IMR-90 (cell line): ENCODE data around the gene CELA2B. TPM values are rescaled to one million over a fixed set of nuclear protein-coding genes. Genes with fewer than 3 reads are reported as not detected.

Experiments
- ATAC-seq: fragments of 200-7000 bp; cut with Tn5 transposase; 2 replicates; pipeline ENCODE4 v1.9.1; 2020; ENCODE audit warnings: low read depth, mild to moderate bottlenecking, moderate library complexity
- BruUV-seq: library from RNA; stranded (reverse); fragments of 400-500 nt; replicated peaks from 2 replicates; lab custom pipeline; 2021; lab: Mats Ljungman, UMichigan
- CTCF ChIA-PET: fragments of 300-600 bp; formaldehyde crosslinking; extraction: SDS; loops from one replicate; lab custom pipeline; 2021; ENCODE audit warnings: antibody characterized with exemption; lab: Yijun Ruan, JAX
- POLR2A ChIA-PET: fragments of 300-600 bp; sonication (Branson Sonifier 250); formaldehyde crosslinking; loops from one replicate; lab custom pipeline; 2022; ENCODE audit warnings: antibody characterized with exemption; ENCODE audit not compliant: unreplicated experiment; lab: Charles Lee
- DNase-seq: peaks from one replicate; pipeline ENCODE4 v3.0.0; 2013
- H2AFZ ChIP-seq: replicated peaks from 2 replicates; pipeline ENCODE3; 2013; ENCODE audit warnings: low read length, mild to moderate bottlenecking; ENCODE audit not compliant: poor library complexity
- H2AK5ac ChIP-seq: 2 replicates; pipeline ENCODE4 v1.6.1; 2013; ENCODE audit warnings: low read depth, low read length, inconsistent platforms
- H2AK9ac ChIP-seq: replicated peaks from 2 replicates; pipeline ENCODE3; 2013; ENCODE audit warnings: mild to moderate bottlenecking, low read depth, low read length, moderate library complexity; ENCODE audit not compliant: poor library complexity
- H2BK120ac ChIP-seq: 2 replicates; pipeline ENCODE4 v1.6.1; 2013; ENCODE audit warnings: low read depth, low read length, inconsistent platforms
- H2BK15ac ChIP-seq: 3 replicates; pipeline ENCODE4 v1.6.1; 2013; ENCODE audit warnings: low read depth, low read length, inconsistent platforms
- H2BK20ac ChIP-seq: 2 replicates; pipeline ENCODE4 v1.6.1; 2013; ENCODE audit warnings: low read depth, mild to moderate bottlenecking, inconsistent platforms, low read length, moderate library complexity
- H2BK5ac ChIP-seq: 2 replicates; pipeline ENCODE4 v1.6.1; 2013; ENCODE audit warnings: mild to moderate bottlenecking, low read depth, low read length, inconsistent platforms; ENCODE audit not compliant: poor library complexity, severe bottlenecking
- H3K14ac ChIP-seq: replicated peaks from 2 replicates; pipeline ENCODE4 v1.6.1; 2013; ENCODE audit warnings: low read depth, low read length, inconsistent platforms
- H3K18ac ChIP-seq: 2 replicates; pipeline ENCODE4 v1.6.1; 2013; ENCODE audit warnings: low read depth, low read length, control low read depth
- H3K23ac ChIP-seq: 2 replicates; pipeline ENCODE4 v1.6.1; 2013; ENCODE audit warnings: low read depth, low read length, inconsistent platforms
- H3K27ac ChIP-seq: 2 replicates; pipeline ENCODE4 v1.5.1; 2013; ENCODE audit warnings: mild to moderate bottlenecking, control low read depth, low read length; ENCODE audit not compliant: insufficient read depth
- H3K27me3 ChIP-seq: 2 replicates; pipeline ENCODE4 v1.6.1; 2013; ENCODE audit warnings: low read length; ENCODE audit not compliant: control insufficient read depth, insufficient read depth
- H3K36me3 ChIP-seq: 2 replicates; pipeline ENCODE4 v1.6.1; 2013; ENCODE audit warnings: low read length, mixed read lengths; ENCODE audit not compliant: control insufficient read depth, insufficient read depth
- H3K4ac ChIP-seq: 2 replicates; pipeline ENCODE4 v1.6.1; 2013; ENCODE audit warnings: low read depth, low read length, inconsistent platforms
- H3K4me1 ChIP-seq: 2 replicates; pipeline ENCODE4 v1.6.1; 2013; ENCODE audit warnings: low read length, mixed read lengths; ENCODE audit not compliant: control insufficient read depth, insufficient read depth
- H3K4me2 ChIP-seq: 2 replicates; pipeline ENCODE4 v1.6.1; 2013; ENCODE audit warnings: low read depth, mild to moderate bottlenecking, control low read depth, low read length, moderate library complexity
- H3K4me3 ChIP-seq: 2 replicates; pipeline ENCODE4 v1.5.1; 2013; ENCODE audit warnings: low read depth, mild to moderate bottlenecking, control low read depth, low read length, moderate library complexity; ENCODE audit not compliant: insufficient read depth
- H3K56ac ChIP-seq: 2 replicates; pipeline ENCODE4 v1.6.1; 2013; ENCODE audit warnings: low read length, inconsistent platforms; ENCODE audit not compliant: insufficient read depth; ENCODE audit errors: extremely low read depth
- H3K79me1 ChIP-seq, 2 experiments: 2 replicates each; pipeline ENCODE4 v1.6.1; 2013; ENCODE audit warnings: low read length in 2 of 2, inconsistent platforms in 1 of 2, low read depth in 1 of 2
- H3K9ac ChIP-seq: 2 replicates; pipeline ENCODE4 v1.6.1; 2013; ENCODE audit warnings: low read depth, low read length, control low read depth
- H3K9me1 ChIP-seq: 2 replicates; pipeline ENCODE4 v1.6.1; 2013; ENCODE audit warnings: low read length, inconsistent platforms; ENCODE audit not compliant: insufficient read depth
- H3K9me3 ChIP-seq: 2 replicates; pipeline ENCODE4 v1.6.1; 2013; ENCODE audit warnings: low read length; ENCODE audit not compliant: control insufficient read depth, insufficient read depth
- H4K20me1 ChIP-seq: 2 replicates; pipeline ENCODE4 v1.6.1; 2013; ENCODE audit warnings: low read length, inconsistent platforms; ENCODE audit not compliant: insufficient read depth
- H4K5ac ChIP-seq: 2 replicates; pipeline ENCODE4 v1.6.1; 2013; ENCODE audit warnings: mild to moderate bottlenecking, low read depth, low read length, control low read depth
- H4K8ac ChIP-seq, 2 experiments: 2 replicates each; pipeline ENCODE4 v1.6.1; 2013; ENCODE audit warnings: low read depth in 2 of 2, low read length in 2 of 2, control low read depth in 1 of 2, inconsistent platforms in 1 of 2
- H4K91ac ChIP-seq: 2 replicates; pipeline ENCODE4 v1.6.1; 2013; ENCODE audit warnings: low read depth, low read length, inconsistent platforms; ENCODE audit not compliant: insufficient read depth
- BHLHE40 ChIP-seq: fragments of 150-350 bp; IDR thresholded peaks from 2 replicates; pipeline ENCODE4 v1.6.1; 2016; ENCODE audit warnings: mild to moderate bottlenecking, low read depth, low read length
- CEBPB ChIP-seq: IDR thresholded peaks from 2 replicates; pipeline ENCODE4 v1.6.1; 2012; ENCODE audit warnings: low read depth, low read length, improper control_type of control experiment
- CTCF ChIP-seq: conservative IDR thresholded peaks from 2 replicates; pipeline ENCODE4 v1.5.1; 2012; ENCODE audit warnings: mild to moderate bottlenecking, low read depth, low read length, improper control_type of control experiment
- FOS ChIP-seq: fragments of 150-350 bp; IDR thresholded peaks from 2 replicates; pipeline ENCODE4 v1.6.1; 2016; ENCODE audit warnings: low read depth, low read length
- MAZ ChIP-seq: IDR thresholded peaks from 2 replicates; pipeline ENCODE4 v1.6.1; 2012; ENCODE audit warnings: low read depth, mild to moderate bottlenecking, low read length, improper control_type of control experiment, moderate library complexity, borderline replicate concordance
- MXI1 ChIP-seq: IDR thresholded peaks from 2 replicates; pipeline ENCODE4 v1.6.1; 2012; ENCODE audit warnings: low read depth, mild to moderate bottlenecking, low read length, moderate library complexity, borderline replicate concordance
- RCOR1 ChIP-seq: IDR thresholded peaks from 2 replicates; pipeline ENCODE4 v1.6.1; 2012; ENCODE audit warnings: mild to moderate bottlenecking, low read length, improper control_type of control experiment; ENCODE audit not compliant: insufficient replicate concordance
- RFX5 ChIP-seq: IDR thresholded peaks from 2 replicates; pipeline ENCODE4 v1.8.0; 2012; ENCODE audit warnings: low read depth, mild to moderate bottlenecking, low read length, moderate library complexity
- WGBS, 2 experiments: methylation state at CpG; one replicate each; pipeline versions ENCODE4 v1.1.5 to v1.1.7; 2013; ENCODE audit warnings: missing lambda C conversion rate in 2 of 2; ENCODE audit not compliant: insufficient read length in 1 of 2; ENCODE audit errors: extremely low coverage in 2 of 2; 5-methylcytosine and 5-hydroxymethylcytosine counted together
- dilution Hi-C: fragments of 300-500 bp; cut with HindIII; formaldehyde crosslinking; loops from one replicate; pipeline ENCODE4 v1.14.3; 2018; ENCODE audit warnings: low sequenced_read_pairs; ENCODE audit not compliant: unreplicated experiment
- in situ Hi-C: fragments of 300-500 bp; cut with MboI; formaldehyde crosslinking; loops from 3 replicates; pipeline ENCODE4 v1.14.3; 2019; ENCODE audit warnings: low sequenced_read_pairs, inconsistent platforms, mixed read lengths
- intact Hi-C: fragments of 100-400 bp; cut with micrococcal nuclease; formaldehyde crosslinking; loops from 2 replicates; pipeline ENCODE4 v1.10.0; 2022
- polyA plus RNA-seq, 3 experiments: library from polyadenylated mRNA; depleted of rRNA; stranded (reverse); fragments of >200 nt; gene quantifications; 2 replicates each; pipeline ENCODE4 v1.2.3, GENCODE V29; 2012; ENCODE audit warnings: low replicate concordance in 1 of 3
- total RNA-seq: library from RNA; depleted of rRNA; stranded (reverse); fragments of >200 nt; gene quantifications from 2 replicates; pipeline ENCODE4 v1.2.3, GENCODE V29; 2012
- TF ChIP-seq, protein P1 (sequence below): fragments of 150-350 bp; IDR thresholded peaks from 2 replicates; pipeline ENCODE4 v1.6.1; 2017; ENCODE audit warnings: mild to moderate bottlenecking, antibody characterized with exemption, low read length, low read depth
- TF ChIP-seq, protein P2 (sequence below): fragments of 150-350 bp; IDR thresholded peaks from 2 replicates; pipeline ENCODE4 v1.6.1; 2016; ENCODE audit warnings: low read depth, mild to moderate bottlenecking, low read length, moderate library complexity, borderline replicate concordance

The CELA2B gene
- total and polyA plus RNA-seq, 2 of the 4 experiments (the other 2 are of a cell fraction): not detected

DNA sequence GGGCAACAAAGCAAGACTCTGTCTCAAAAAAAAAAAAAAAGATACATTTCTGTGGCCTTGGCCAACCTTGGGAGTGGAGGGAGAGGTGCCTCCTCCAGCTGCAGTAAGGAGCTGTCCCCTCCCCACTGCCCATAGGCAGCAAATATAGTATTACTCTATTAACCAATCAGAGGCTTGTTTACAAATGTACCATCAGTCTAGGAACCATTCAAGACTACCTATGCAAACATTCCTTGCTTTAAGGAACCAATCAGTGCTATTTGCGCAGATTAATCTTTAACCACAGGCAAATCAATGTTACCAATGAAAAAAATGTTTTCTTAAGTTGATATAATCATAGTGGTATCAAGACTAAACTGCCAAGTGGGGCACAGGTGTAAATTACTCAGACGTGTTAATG is 18.3 kb upstream of the CELA2B start:
- dilution Hi-C loops: no loop called here
- H3K27me3 ChIP-seq: no peaks in the 10 kb centered on the region
- ChIA-PET CTCF (no interaction called here), POLR2A (no interaction called here)
- H4K8ac ChIP-seq: no peak overlapping the region
- no peak overlapping the region for H4K5ac ChIP-seq
- ATAC-seq (no peak), DNase-seq (no peak)
- intact Hi-C loops: no loop called here
- no peak overlapping the region for H3K14ac ChIP-seq
- no peak overlapping the region for H3K23ac ChIP-seq
- H2BK5ac ChIP-seq: no peak overlapping the region
- no peak overlapping the region for H3K4me2 ChIP-seq
- no peak overlapping the region for H2AK9ac ChIP-seq
- H3K36me3 ChIP-seq: no peaks in the 10 kb centered on the region
- H3K27ac ChIP-seq: no peak overlapping the region
- no peak overlapping the region for H3K9ac ChIP-seq
- no peak overlapping the region for H3K18ac ChIP-seq
- H2BK20ac ChIP-seq: no peak overlapping the region
- H2BK120ac ChIP-seq: no peak overlapping the region
- H3K9me1 ChIP-seq: no peaks in the 10 kb centered on the region
- no peaks in the 10 kb centered on the region for H3K79me1 ChIP-seq
- H4K20me1 ChIP-seq: no peaks in the 10 kb centered on the region
- no peak for TF ChIP-seq BHLHE40
- TF ChIP-seq, protein P1, sequence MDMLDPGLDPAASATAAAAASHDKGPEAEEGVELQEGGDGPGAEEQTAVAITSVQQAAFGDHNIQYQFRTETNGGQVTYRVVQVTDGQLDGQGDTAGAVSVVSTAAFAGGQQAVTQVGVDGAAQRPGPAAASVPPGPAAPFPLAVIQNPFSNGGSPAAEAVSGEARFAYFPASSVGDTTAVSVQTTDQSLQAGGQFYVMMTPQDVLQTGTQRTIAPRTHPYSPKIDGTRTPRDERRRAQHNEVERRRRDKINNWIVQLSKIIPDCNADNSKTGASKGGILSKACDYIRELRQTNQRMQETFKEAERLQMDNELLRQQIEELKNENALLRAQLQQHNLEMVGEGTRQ: no peak
- no peak for TF ChIP-seq MAZ
- TF ChIP-seq RFX5: no peak
- TF ChIP-seq FOS: no peak
- TF ChIP-seq RCOR1: no peak
- TF ChIP-seq, protein P2, sequence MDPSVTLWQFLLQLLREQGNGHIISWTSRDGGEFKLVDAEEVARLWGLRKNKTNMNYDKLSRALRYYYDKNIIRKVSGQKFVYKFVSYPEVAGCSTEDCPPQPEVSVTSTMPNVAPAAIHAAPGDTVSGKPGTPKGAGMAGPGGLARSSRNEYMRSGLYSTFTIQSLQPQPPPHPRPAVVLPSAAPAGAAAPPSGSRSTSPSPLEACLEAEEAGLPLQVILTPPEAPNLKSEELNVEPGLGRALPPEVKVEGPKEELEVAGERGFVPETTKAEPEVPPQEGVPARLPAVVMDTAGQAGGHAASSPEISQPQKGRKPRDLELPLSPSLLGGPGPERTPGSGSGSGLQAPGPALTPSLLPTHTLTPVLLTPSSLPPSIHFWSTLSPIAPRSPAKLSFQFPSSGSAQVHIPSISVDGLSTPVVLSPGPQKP: no peak
- TF ChIP-seq CEBPB: no peak
- TF ChIP-seq MXI1: no peak
- no peak for TF ChIP-seq CTCF
- no peak overlapping the region for H2AK5ac ChIP-seq
- H3K9me3 ChIP-seq: no peaks in the 10 kb centered on the region
- in situ Hi-C loops: no loop called here
- H3K56ac ChIP-seq: no peak overlapping the region
- no TSS peak for BruUV-seq
- H3K4ac ChIP-seq: no peak overlapping the region
- H4K91ac ChIP-seq: no peak overlapping the region
- H2AFZ ChIP-seq: no peak overlapping the region
- no CpG with 5 or more reads among the region's 2 CpGs for WGBS, 2 experiments
- H3K4me3 ChIP-seq: no peak overlapping the region
- 0 out of 2 replicates have a peak, but pooled peaks cover 4% of the 10 kb centered on the region for H3K4me1 ChIP-seq
- H2BK15ac ChIP-seq: no peak overlapping the region
